Measurements from ENCODE around the gene SNX21.
"Not testable (repeated sequence)": the region's sequence is repeated elsewhere in the genome, so short reads cannot be mapped to it uniquely, and the experiment has no call there.

DNA sequence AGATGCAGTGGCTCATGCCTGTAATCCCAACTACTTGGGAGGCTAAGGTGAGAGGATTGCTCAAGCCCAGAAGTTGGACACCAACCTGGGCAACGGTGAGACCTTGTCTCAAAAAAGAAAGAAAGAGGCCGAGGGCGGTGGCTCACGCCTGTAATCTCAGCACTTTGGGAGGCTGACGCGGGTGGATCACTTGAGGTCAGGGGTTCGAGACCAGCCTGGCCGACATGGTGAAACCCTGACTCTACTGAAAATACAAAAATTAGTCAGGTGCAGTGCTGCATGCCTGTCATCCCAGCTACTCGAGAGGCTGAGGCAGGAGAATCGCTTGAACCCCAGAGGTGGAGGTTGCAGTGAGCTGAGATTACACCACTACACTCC is 40.5 kb downstream of the SNX21 start:
- TF ChIP-seq, protein P1, sequence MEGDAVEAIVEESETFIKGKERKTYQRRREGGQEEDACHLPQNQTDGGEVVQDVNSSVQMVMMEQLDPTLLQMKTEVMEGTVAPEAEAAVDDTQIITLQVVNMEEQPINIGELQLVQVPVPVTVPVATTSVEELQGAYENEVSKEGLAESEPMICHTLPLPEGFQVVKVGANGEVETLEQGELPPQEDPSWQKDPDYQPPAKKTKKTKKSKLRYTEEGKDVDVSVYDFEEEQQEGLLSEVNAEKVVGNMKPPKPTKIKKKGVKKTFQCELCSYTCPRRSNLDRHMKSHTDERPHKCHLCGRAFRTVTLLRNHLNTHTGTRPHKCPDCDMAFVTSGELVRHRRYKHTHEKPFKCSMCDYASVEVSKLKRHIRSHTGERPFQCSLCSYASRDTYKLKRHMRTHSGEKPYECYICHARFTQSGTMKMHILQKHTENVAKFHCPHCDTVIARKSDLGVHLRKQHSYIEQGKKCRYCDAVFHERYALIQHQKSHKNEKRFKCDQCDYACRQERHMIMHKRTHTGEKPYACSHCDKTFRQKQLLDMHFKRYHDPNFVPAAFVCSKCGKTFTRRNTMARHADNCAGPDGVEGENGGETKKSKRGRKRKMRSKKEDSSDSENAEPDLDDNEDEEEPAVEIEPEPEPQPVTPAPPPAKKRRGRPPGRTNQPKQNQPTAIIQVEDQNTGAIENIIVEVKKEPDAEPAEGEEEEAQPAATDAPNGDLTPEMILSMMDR (IDR thresholded peaks at IDR 0.05): not testable (repeated sequence)
- TF ChIP-seq POLR2A (IDR thresholded peaks at IDR 0.05): not testable (repeated sequence)
